SH-SY5Y (cell line): Measurements from ENCODE around the gene MCTP2.

Experiments used
- GATA2 ChIP-seq: IDR thresholded peaks from 2 replicates; pipeline ENCODE4 v1.6.1; 2011; ENCODE audit warnings: mild to moderate bottlenecking, low read depth, low read length
- GATA3 ChIP-seq: IDR thresholded peaks from 2 replicates; pipeline ENCODE4 v1.6.1; 2011; ENCODE audit warnings: low read depth, mild to moderate bottlenecking, low read length, moderate library complexity

The MCTP2 gene

DNA sequence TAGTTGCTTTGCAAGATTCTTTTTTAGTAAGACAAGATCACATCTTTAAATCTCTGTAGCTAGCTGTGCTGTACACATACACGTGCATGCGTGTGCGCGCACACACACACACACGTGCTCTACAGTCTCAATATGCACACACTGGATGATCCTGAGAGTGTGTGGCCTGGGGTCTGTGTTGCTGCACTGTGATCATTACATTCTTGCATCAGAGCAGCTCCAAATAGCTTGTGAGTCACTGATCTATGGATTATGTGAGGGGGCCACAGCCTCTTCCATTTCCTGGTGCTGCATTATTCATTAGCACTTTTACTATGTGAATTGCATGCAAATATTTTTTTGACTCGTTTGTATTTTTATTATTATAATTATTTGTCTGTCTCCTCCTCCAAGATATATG, 34.6 kb downstream of the MCTP2 start:
- TF ChIP-seq GATA3 (no peak), GATA2 (no peak)

GRCh38 chr15:94266789-94267188, 35.4 kb downstream of the MCTP2 start:
- TF ChIP-seq GATA2, result no peak
- no peak for TF ChIP-seq GATA3

- no peak for TF ChIP-seq GATA3
- no peak for TF ChIP-seq GATA2
Measured at GRCh38 chr15:94269954-94270353, 38.6 kb downstream of the MCTP2 start.

- TF ChIP-seq GATA2 (no peak), GATA3 (no peak)
Measured at GRCh38 chr15:94270570-94270969, 39.2 kb downstream of the MCTP2 start.

GRCh38 chr15:94272251-94272898, 41.0 kb downstream of the MCTP2 start:
- TF ChIP-seq GATA2, result no peak
- no peak for TF ChIP-seq GATA3

DNA sequence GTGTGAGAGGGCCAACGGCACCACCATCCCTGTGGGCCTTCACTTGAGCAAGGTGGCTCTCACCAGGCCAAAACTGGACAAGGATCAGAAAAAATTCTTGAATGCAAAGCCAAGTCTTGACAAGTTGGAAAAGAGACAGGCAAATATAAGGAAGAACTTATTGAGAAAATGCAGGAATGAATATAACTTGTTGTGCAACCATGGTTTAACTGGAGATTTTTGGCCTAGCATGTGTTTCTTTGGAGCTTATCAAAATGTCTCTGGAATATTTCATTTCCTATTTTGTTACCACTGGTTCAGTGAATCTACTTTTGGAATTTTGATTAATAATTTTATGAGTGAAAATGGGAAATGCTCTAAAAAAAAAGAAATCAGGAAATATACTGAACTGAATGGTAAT, 42.5 kb downstream of the MCTP2 start:
- TF ChIP-seq GATA2 (no peak), GATA3 (no peak)

DNA sequence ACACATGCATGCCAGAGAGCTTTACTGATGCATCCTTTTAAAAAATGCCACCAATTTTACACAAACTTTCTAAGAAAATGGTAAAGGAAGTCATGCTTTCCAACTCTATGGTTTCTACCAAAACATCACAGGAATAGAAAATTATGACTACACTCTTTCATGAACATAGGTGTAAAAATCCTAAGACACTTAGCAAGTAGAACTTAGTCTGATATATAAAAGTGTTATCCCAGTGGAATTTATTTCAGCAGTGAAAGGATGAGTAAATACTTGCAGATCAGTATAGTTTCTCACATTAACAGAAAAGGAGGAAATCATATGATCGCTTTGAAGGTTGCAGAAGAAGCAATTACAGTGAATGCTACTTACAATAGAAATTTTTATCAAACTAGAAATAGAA, 43.4 kb downstream of the MCTP2 start:
- TF ChIP-seq GATA2 (no peak), GATA3 (no peak)

DNA sequence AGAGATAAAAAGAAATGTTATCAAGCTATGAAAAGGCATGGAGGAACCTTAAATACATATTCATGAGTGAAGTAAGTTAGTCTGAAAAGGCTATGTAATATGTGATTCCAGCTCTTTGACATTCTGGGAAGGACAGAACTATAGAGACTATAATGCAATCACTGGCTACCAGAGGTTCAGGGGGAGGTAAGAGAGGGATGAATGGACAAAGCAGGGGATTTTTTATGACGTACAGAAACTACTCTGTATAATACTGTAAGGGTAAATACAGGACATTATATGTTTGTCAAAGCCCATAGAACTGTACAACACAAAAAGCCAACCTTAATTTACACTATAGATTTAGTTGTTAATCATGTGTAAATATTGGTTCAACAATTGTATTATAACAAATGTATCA, 46.1 kb downstream of the MCTP2 start:
- TF ChIP-seq GATA2, result no peak
- TF ChIP-seq GATA3, result no peak

GRCh38 chr15:94279736-94280135, 48.4 kb downstream of the MCTP2 start:
- TF ChIP-seq GATA3 (no peak), GATA2 (no peak)

GRCh38 chr15:94280301-94280700, 48.9 kb downstream of the MCTP2 start:
- TF ChIP-seq GATA3 (no peak), GATA2 (no peak)

DNA sequence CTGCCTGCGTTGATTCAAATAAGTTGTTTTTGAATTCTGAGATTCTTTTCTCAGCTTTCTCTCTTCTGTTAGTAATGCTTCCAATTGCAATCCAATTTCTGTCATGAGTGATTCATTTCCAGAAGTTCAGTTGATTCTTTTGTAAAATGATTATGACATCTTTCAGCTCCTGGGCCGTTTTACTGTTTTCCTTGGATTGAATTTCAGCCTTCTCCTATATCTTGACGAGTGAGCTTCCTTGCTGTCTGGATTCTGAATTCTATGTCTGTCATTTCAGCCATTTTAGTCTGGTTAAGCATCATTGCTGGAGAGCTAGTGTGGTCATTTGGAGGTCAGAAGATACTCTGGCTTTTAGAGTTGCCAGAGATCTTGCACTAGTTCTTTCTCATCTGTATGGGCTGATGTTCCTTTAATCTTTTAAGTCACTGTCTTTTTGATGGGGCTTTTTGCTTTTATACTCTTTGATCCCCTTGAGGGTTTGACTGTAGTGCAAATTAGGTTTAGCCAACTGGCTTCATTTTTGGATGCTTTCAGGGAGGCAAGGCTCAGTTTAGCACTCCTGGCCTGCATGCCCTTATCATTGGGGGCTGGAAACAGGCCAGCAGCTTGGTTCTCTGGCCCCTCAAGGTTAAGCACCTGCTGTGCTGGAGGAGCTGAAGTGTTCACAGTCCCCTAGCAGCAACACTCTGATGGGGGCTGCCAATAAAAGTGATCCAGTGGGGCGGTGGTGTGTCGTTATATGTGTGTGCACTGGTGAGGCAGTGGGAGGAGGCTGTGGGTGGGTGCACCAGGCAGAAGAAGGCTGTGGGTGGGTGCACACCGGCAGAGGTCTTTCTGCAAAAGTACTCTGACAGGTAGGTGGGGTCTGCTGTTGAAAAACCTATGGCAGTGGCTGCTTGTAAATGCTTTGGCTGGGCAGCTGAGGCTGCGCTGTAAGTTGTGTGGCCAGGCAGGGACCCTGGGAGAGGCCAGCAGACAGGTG, 51.2 kb downstream of the MCTP2 start:
- TF ChIP-seq GATA2, result no peak
- TF ChIP-seq GATA3, result no peak

GRCh38 chr15:94286583-94286982, 55.2 kb downstream of the MCTP2 start:
- TF ChIP-seq GATA2 (no peak), GATA3 (no peak)

DNA sequence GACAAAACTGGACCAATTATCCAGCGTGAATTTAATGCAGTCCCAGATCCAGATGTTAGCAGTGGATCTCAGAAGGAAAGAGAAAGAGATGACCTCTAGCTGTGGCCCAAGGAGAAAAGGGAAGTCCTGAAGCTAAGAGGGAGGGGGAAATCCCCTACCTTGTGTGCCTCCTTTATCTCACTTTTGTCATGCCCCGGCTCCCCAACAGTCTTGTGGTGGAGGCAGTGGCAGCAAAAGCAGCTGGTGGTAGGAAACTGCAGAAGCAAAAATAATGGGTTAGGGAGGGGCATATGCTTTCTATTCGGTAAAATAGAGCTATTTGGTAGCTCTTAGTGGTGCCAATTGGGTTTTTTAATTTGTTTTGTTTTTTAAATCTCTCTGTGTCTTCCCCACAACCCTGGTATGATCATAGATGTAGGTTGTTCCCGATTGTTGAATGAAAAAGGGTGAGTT, 56.5 kb downstream of the MCTP2 start:
- no peak for TF ChIP-seq GATA2
- TF ChIP-seq GATA3, result no peak

- no peak for TF ChIP-seq GATA3
Measured at GRCh38 chr15:94290730-94291129, 59.4 kb downstream of the MCTP2 start.
